Activated CD4-positive, alpha-beta T cell treated with anti-CD3 and anti-CD28 coated beads, Interleukin-2, Interleukin-6, amounts not matched to agents 100 ng/mL and 50 ng/mL, durations not matched to agents 16 hours and 8 hours (primary cell): Measurements from ENCODE around the gene CENPL.
"Not testable (repeated sequence)": the region's sequence is repeated elsewhere in the genome, so short reads cannot be mapped to it uniquely, and the experiment has no call there.

Experiments
- DNase-seq: peaks from one replicate; pipeline ENCODE4 v3.0.0-alpha.2; 2020

Gene CENPL

DNA sequence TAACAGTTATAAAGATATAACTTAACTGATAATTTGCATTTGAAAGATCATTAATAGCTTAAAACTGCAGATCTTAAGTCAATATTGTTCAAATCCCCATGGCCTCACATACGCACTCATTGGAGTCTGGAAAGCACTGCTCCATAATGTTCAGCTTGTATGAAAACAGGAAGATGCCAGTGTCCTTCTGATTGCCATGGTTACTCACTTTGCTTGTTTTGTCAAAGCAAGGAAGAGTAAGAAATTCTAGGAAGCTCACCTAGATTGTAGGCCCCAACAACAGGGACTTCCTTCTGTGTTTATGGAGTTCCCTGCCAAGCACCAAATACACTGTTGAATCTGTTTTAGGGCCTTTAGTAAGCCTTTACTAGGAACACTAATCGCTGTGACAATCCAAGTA is 32.2 kb upstream of the CENPL start:
- DNase-seq: no peak

GRCh38 chr1:173856014-173856413 is 31.3 kb upstream of the CENPL start:
- no peak for DNase-seq

GRCh38 chr1:173853074-173853473 is 28.4 kb upstream of the CENPL start:
- DNase-seq: no peak

- DNase-seq: no peak
Measured at GRCh38 chr1:173852105-173852504, 27.4 kb upstream of the CENPL start.

- no peak for DNase-seq
Measured at GRCh38 chr1:173832748-173833147, 8.1 kb upstream of the CENPL start.

DNA sequence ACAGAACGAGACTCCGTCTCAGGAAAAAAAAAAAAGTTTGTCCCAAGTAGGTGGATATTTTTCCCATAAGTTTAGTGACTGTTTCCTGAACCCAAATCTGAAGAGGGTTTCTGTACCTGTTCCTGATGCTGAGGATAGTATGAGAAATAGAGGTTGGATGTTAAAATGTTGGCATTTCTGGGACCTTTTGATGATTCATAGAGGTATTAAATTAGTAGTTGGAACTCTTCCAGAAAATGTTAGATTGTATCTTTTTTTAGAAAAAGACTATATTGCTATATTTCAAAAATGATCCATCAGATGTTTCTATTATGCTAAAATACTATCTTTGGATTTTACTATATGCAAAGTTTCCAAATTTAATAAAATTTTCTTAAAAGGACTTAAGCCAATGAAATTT is 2.9 kb upstream of the CENPL start:
- no peak for DNase-seq

DNA sequence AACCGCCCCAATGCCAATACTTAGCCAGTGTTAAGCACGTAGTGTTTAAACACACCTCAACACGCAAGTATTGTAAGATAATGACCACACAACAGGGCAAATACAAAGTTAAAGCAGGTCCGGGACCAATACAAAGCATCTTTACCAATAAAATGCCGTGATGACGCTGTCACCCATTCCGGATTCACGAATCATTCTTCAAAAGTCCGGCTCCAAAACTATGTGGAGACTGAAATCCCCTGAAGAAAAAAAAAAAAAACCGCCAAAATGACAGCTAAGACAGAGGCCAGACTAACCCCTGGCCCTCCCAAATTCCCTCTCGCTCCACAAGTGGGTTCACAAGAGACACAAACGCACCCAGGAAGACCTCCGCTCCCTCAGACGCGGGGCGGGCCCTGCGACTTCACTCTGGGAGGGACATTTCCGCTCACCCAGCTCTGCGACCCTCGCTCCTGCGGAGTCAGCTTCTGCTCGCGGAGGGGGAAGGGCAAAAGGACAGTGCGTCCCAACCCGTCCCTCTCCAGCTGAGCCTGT is 835 bp downstream of the CENPL start:
- no peak for DNase-seq

- DNase-seq: no peak
Measured at GRCh38 chr1:173821680-173822079, 3.0 kb downstream of the CENPL start.

GRCh38 chr1:173818459-173818858 is 6.2 kb downstream of the CENPL start:
- DNase-seq: no peak

GRCh38 chr1:173813654-173814053 is 11.0 kb downstream of the CENPL start:
- DNase-seq: not testable (repeated sequence)

- DNase-seq: no peak
Measured at GRCh38 chr1:173802961-173803360, 21.7 kb downstream of the CENPL start.

GRCh38 chr1:173799995-173800394 is 24.7 kb downstream of the CENPL start:
- DNase-seq: not testable (repeated sequence)

- DNase-seq: no peak
Measured at GRCh38 chr1:173798078-173798477, 26.6 kb downstream of the CENPL start.

GRCh38 chr1:173789841-173790240 is 34.8 kb downstream of the CENPL start:
- no peak for DNase-seq

DNA sequence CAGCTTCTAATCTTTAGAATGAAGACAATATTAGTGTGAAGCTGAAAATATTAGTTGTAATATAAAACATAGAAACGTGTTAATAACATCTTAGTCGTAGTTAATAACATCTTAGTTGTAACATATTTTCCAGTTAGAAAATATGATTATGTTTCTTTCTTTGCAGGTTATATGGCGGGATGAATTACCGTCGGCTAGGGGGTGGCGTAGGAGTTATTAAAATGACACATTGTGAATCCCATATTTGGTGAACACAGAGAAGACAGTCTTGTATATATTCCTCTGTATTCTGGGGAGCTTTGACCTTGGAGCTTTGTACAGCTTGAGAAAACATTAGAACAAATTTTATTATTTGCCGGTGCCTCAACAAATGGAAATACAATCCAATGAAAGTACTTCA is 39.7 kb downstream of the CENPL start:
- no peak for DNase-seq

GRCh38 chr1:173779936-173780335 is 44.7 kb downstream of the CENPL start:
- DNase-seq: no peak

DNA sequence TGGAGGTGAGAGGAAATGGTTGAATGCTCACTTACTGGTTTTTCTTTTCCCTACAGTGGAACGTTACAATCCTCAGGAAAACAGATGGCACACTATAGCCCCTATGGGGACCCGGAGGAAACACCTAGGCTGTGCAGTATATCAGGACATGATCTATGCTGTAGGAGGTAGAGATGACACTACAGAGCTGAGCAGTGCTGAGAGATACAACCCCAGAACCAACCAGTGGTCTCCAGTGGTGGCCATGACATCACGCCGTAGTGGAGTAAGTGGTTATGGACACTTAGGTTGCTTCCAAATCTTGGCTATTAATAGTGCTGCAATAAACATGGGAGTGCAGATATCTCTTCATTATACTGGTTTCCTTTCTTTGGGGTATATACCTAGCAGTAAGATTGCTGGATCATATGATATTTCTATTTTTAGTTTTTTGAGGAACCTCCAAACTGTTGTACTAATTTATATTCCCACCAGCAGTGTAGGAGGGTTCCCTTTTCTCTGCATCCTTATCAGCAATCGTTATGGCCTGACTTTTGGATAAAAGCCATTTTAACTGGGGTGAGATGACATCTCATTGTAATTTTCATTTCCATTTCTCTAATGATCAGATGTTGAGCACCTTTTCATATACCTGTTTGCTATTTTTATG is 49.0 kb downstream of the CENPL start:
- no peak for DNase-seq

- no peak for DNase-seq
Measured at GRCh38 chr1:173771560-173771959, 53.1 kb downstream of the CENPL start.

GRCh38 chr1:173770330-173770729 is 54.4 kb downstream of the CENPL start:
- not testable (repeated sequence) for DNase-seq

GRCh38 chr1:173768827-173769226 is 55.9 kb downstream of the CENPL start:
- DNase-seq: no peak

- no peak for DNase-seq
Measured at GRCh38 chr1:173768206-173768605, 56.5 kb downstream of the CENPL start.

DNA sequence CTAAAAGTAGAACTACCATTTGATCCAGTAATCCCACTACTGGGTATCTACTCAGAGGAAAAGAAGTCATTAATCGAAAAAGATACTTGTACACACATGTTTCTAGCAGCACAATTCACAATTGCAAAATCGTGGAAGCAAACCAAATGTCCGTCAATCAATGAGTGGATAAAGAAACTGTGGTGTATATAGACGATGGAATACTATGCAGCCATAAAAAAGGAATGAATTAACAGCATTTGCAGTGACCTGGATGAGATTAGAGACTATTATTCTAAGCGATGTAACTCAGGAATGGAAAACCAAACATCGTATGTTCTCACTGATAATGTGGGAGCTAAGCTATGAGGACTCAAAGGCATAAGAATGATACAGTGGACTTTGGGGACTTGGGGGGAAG is 60.4 kb downstream of the CENPL start:
- not testable (repeated sequence) for DNase-seq

- no peak for DNase-seq
Measured at GRCh38 chr1:173758980-173759379, 65.7 kb downstream of the CENPL start.

- no peak for DNase-seq
Measured at GRCh38 chr1:173758110-173758509, 66.6 kb downstream of the CENPL start.

- no peak for DNase-seq
Measured at GRCh38 chr1:173757666-173758065, 67.0 kb downstream of the CENPL start.
